K562 (cell line): Measurements from ENCODE around the gene DBH. TPM values are rescaled to one million over a fixed set of nuclear protein-coding genes. Genes with fewer than 3 reads are reported as not detected.

Source experiments
- ATAC-seq: fragments of 200-7000 bp; cut with Tn5 transposase; 3 replicates; pipeline ENCODE4 v1.9.1; 2020; ENCODE audit warnings: moderate library complexity
- BruUV-seq: library from RNA; stranded (reverse); fragments of 400-500 nt; replicated peaks from 2 replicates; lab custom pipeline; 2021; lab: Mats Ljungman, UMichigan
- CTCF ChIA-PET: fragments of 300-600 bp; formaldehyde crosslinking; extraction: SDS; loops from one replicate; lab custom pipeline; 2021; ENCODE audit warnings: low intra/inter-chr PET ratio; lab: Yijun Ruan, JAX
- POLR2A ChIA-PET: fragments of 300-600, 350-650 bp; sonication (Branson Sonifier 250); formaldehyde crosslinking; extraction: SDS; loops from one replicate; lab custom pipeline; 2021; ENCODE audit warnings: antibody characterized with exemption, inconsistent platforms; lab: Yijun Ruan, JAX
- DNase-seq, 4 experiments: peaks; one replicate each; pipeline versions ENCODE4 v3.0.0 to v3.0.0-alpha.2; 2011 to 2018; ENCODE audit warnings: low spot score in 3 of 4, mixed read lengths in 3 of 4; ENCODE audit errors: extremely low read depth in 1 of 4
- FAIRE-seq: peaks from 2 replicates; lab custom pipeline; 2011; peaks lifted over from hg19 to GRCh38; lab: Jason Lieb, UNC
- H2AFZ ChIP-seq: 2 replicates; pipeline ENCODE4 v1.6.0; 2011; ENCODE audit warnings: low read depth, low read length, control low read depth, inconsistent platforms
- H3K27ac ChIP-seq: fragments of 200-600 bp; 3 replicates; pipeline ENCODE4 v1.8.0; 2011; ENCODE audit warnings: low read depth, mild to moderate bottlenecking, control low read depth, inconsistent platforms, low read length, moderate library complexity, mixed read lengths; ENCODE audit errors: extremely low read depth
- H3K27me3 ChIP-seq, 2 experiments: fragments of 300-600 bp in 1 of 2; 2 replicates in 1 of 2; 3 replicates in 1 of 2; pipeline versions ENCODE4 v1.6.0 to v1.8.0; 2011; ENCODE audit warnings: inconsistent platforms in 2 of 2, low read length in 2 of 2, mild to moderate bottlenecking in 1 of 2, mixed read lengths in 1 of 2, moderate library complexity in 1 of 2; ENCODE audit not compliant: control insufficient read depth in 2 of 2, insufficient read depth in 2 of 2
- H3K36me3 ChIP-seq: fragments of 300-600 bp; 3 replicates; pipeline ENCODE4 v1.8.0; 2011; ENCODE audit warnings: mild to moderate bottlenecking, low read length, inconsistent platforms; ENCODE audit not compliant: control insufficient read depth, insufficient read depth
- H3K4me1 ChIP-seq, 2 experiments: fragments of 200-600 bp in 1 of 2; replicated peaks in 1 of 2; 2 replicates in 1 of 2; 3 replicates in 1 of 2; pipeline versions ENCODE4 v1.5.1 to v1.8.0; 2011; ENCODE audit warnings: inconsistent platforms in 2 of 2, low read length in 2 of 2, mild to moderate bottlenecking in 1 of 2, mixed read lengths in 1 of 2, moderate library complexity in 1 of 2; ENCODE audit not compliant: control insufficient read depth in 2 of 2, insufficient read depth in 2 of 2
- H3K4me2 ChIP-seq: 2 replicates; pipeline ENCODE4 v1.6.1; 2011; ENCODE audit warnings: low read length, control low read depth, inconsistent platforms, mixed read lengths; ENCODE audit not compliant: insufficient read depth
- H3K4me3 ChIP-seq: fragments of 200-600 bp; sonication (generic), shearing (Covaris generic); 2 replicates; pipeline ENCODE4 v1.5.1; 2016; ENCODE audit warnings: control low read depth, inconsistent platforms
- H3K79me2 ChIP-seq: fragments of 200-600 bp; 3 replicates; pipeline ENCODE4 v1.8.0; 2011; ENCODE audit warnings: low read length, inconsistent platforms; ENCODE audit not compliant: control insufficient read depth, insufficient read depth
- H3K9ac ChIP-seq, 2 experiments: 2 replicates each; pipeline versions ENCODE4 v1.6.0 to v1.6.1; 2011; ENCODE audit warnings: low read depth in 2 of 2, low read length in 2 of 2, control low read depth in 1 of 2, inconsistent platforms in 1 of 2, mild to moderate bottlenecking in 1 of 2, mixed read lengths in 1 of 2; ENCODE audit not compliant: insufficient read depth in 1 of 2
- H3K9me1 ChIP-seq: one replicate; pipeline ENCODE4 v1.6.0; 2011; ENCODE audit warnings: inconsistent platforms, mild to moderate bottlenecking, low read length, moderate library complexity; ENCODE audit not compliant: control insufficient read depth, insufficient read depth
- H3K9me3 ChIP-seq: replicated peaks from 2 replicates; pipeline ENCODE4 v1.5.1; 2011; ENCODE audit warnings: low read depth, low read length, inconsistent platforms; ENCODE audit not compliant: control insufficient read depth, insufficient read depth
- H4K20me1 ChIP-seq: replicated peaks from 2 replicates; pipeline ENCODE4 v1.6.1; 2011; ENCODE audit warnings: low read length, inconsistent platforms, mixed read lengths; ENCODE audit not compliant: control insufficient read depth, insufficient read depth
- MAZ ChIP-seq, 2 experiments: fragments of 450-650 bp in 1 of 2; sonication (generic) in 1 of 2; formaldehyde crosslinking; IDR thresholded peaks in 1 of 2; conservative IDR thresholded peaks in 1 of 2; 2 replicates each; pipeline versions ENCODE4 v1.4.0 to v1.5.0; 2020; ENCODE audit warnings: mild to moderate bottlenecking in 1 of 2, missing genetic modification reagents in 1 of 2
- RHOXF2B ChIP-seq: fragments of 250-450 bp; sonication (Bioruptor Pico); conservative IDR thresholded peaks from 2 replicates; pipeline ENCODE4 v1.5.1; 2021
- SUPT5H ChIP-seq: fragments of 450-650 bp; IDR thresholded peaks from 2 replicates; pipeline ENCODE4 v1.6.1; 2016
- TFAP4 ChIP-seq: sonication (generic); formaldehyde crosslinking; IDR thresholded peaks from 2 replicates; pipeline ENCODE4 v1.8.0; 2022; ENCODE audit warnings: missing genetic modification reagents, mild to moderate bottlenecking, moderate library complexity, borderline replicate concordance
- ZNF318 ChIP-seq, 2 experiments: fragments of 450-650 bp; IDR thresholded peaks; 2 replicates each; pipeline ENCODE4 v1.6.1; 2016; ENCODE audit warnings: mild to moderate bottlenecking in 2 of 2, borderline replicate concordance in 1 of 2, low read depth in 1 of 2, moderate library complexity in 1 of 2
- WGBS: fragments of 100-300 bp; shearing (Covaris generic); methylation state at CpG from one replicate; pipeline ENCODE4 v1.1.6; 2016; ENCODE audit warnings: low coverage, mixed read lengths; ENCODE audit not compliant: insufficient coverage; ENCODE audit errors: missing lambda C conversion rate; 5-methylcytosine and 5-hydroxymethylcytosine counted together
- in situ Hi-C: fragments of 300-500 bp; cut with MboI; formaldehyde crosslinking; loops from 4 replicates; pipeline ENCODE4 v1.15.0; 2018; ENCODE audit warnings: inconsistent platforms, mixed read lengths
- intact Hi-C: fragments of 100-400 bp; cut with micrococcal nuclease; formaldehyde crosslinking; loops from 2 replicates; pipeline ENCODE4 v1.14.2; 2022
- polyA plus RNA-seq, 8 experiments: library from polyadenylated mRNA; depleted of rRNA in 4 of 8; stranded (reverse) in 5 of 8; unstranded in 3 of 8; fragments of >200 nt; fragmentation: Nextera tagmentation in 2 of 8; fragmentation: Illumina TruSeq in 1 of 8; extraction: Ambion mirVana in 2 of 8; extraction: Trizol in 1 of 8; gene quantifications; 2 replicates each; pipeline versions ENCODE4 v1.2.1 to v1.2.3, GENCODE V29; 2011 to 2014; ENCODE audit warnings: inconsistent platforms in 1 of 8, missing spikeins in 1 of 8
- total RNA-seq, 7 experiments: library from RNA; depleted of rRNA in 6 of 7; stranded (reverse); fragments of >200 nt in 6 of 7; fragmentation: Illumina TruSeq in 2 of 7; extraction: Trizol in 2 of 7; gene quantifications; 2 replicates each; pipeline versions ENCODE4 v1.2.1 to v1.2.3, GENCODE V29; 2011 to 2021; ENCODE audit warnings: low replicate concordance in 1 of 7
- TF ChIP-seq, protein P1 (sequence below), 2 experiments: fragments of 200-800 bp in 1 of 2; sonication (Bioruptor generic) in 1 of 2; sonication (generic) in 1 of 2; formaldehyde crosslinking in 1 of 2; IDR thresholded peaks in 1 of 2; conservative IDR thresholded peaks in 1 of 2; 2 replicates each; pipeline versions ENCODE4 v1.5.0 to v1.6.1; 2016 to 2020; ENCODE audit warnings: missing compliant biosample characterization in 1 of 2, missing genetic modification characterization in 1 of 2, missing genetic modification reagents in 1 of 2
- TF ChIP-seq, protein P2 (sequence below): fragments of 450-650 bp; IDR thresholded peaks from 2 replicates; pipeline ENCODE4 v1.6.1; 2014; ENCODE audit warnings: low read depth, mild to moderate bottlenecking, moderate library complexity, borderline replicate concordance

DBH gene
- total and polyA plus RNA-seq, 9 of the 15 experiments (the other 6 are each of a cell fraction or from before 2014, with no cell fraction given) = not detected

DNA sequence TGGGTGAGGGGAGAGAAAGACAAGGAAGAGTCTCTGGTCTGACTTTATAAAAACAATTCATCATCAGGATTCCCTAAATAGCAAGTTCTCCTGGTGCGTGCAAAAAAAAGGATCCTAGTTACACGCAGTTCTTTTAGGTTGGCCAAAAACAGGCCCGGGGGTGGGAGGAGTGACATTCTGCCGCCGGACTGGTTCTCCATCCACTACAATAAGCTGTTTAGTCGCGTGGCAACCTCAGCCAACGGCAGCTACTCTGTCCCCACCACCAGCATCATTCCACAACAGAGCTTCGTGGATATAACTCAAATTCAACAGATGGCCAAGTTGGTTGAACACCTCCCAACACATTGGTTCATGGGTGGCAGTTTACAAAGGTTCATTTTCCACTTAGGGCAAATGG lies 24.1 kb upstream of the DBH start (continued):
- no peak for TF ChIP-seq MAZ (CRISPR knock-in tag; conservative IDR thresholded peaks at IDR 0.05 in 1 of 2, IDR thresholded peaks at IDR 0.05 in 1 of 2)
- no peak for TF ChIP-seq RHOXF2B (CRISPR knock-in tag)
- TF ChIP-seq, protein P1, sequence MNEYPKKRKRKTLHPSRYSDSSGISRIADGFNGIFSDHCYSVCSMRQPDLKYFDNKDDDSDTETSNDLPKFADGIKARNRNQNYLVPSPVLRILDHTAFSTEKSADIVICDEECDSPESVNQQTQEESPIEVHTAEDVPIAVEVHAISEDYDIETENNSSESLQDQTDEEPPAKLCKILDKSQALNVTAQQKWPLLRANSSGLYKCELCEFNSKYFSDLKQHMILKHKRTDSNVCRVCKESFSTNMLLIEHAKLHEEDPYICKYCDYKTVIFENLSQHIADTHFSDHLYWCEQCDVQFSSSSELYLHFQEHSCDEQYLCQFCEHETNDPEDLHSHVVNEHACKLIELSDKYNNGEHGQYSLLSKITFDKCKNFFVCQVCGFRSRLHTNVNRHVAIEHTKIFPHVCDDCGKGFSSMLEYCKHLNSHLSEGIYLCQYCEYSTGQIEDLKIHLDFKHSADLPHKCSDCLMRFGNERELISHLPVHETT (CRISPR knock-in tag; conservative IDR thresholded peaks at IDR 0.05 in 1 of 2, IDR thresholded peaks at IDR 0.05 in 1 of 2) = no peak
- TF ChIP-seq, protein P2, sequence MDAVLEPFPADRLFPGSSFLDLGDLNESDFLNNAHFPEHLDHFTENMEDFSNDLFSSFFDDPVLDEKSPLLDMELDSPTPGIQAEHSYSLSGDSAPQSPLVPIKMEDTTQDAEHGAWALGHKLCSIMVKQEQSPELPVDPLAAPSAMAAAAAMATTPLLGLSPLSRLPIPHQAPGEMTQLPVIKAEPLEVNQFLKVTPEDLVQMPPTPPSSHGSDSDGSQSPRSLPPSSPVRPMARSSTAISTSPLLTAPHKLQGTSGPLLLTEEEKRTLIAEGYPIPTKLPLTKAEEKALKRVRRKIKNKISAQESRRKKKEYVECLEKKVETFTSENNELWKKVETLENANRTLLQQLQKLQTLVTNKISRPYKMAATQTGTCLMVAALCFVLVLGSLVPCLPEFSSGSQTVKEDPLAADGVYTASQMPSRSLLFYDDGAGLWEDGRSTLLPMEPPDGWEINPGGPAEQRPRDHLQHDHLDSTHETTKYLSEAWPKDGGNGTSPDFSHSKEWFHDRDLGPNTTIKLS = no peak
- TF ChIP-seq SUPT5H = no peak

GRCh38 chr9:133612816-133613215 lies 23.3 kb upstream of the DBH start:
- H3K27me3 ChIP-seq = peaks cover 11 to 51% of the 10 kb centered on the region in 2 experiments; a peak in 4 of 5 replicates
- no peak for DNase-seq
- H3K4me1 ChIP-seq = peaks cover 0 to 9% of the 10 kb centered on the region in 2 experiments; a peak in 2 of 5 replicates
- H3K9ac ChIP-seq = no peak overlapping the region
- ATAC-seq = no peak
- no peak overlapping the region for H3K27ac ChIP-seq
- H3K9me1 ChIP-seq = no peaks in the 10 kb centered on the region
- intact Hi-C loops = no loop called here
- no peaks in the 10 kb centered on the region for H3K9me3 ChIP-seq
- WGBS = 0% methylated on average over 8 of the region's 8 CpGs
- CTCF ChIA-PET = no interaction called here
- POLR2A ChIA-PET = no interaction called here
- in situ Hi-C loops = no loop called here
- no peaks in the 10 kb centered on the region for H3K79me2 ChIP-seq
- H4K20me1 ChIP-seq = peaks cover 26% of the 10 kb centered on the region
- no peak overlapping the region for H3K4me2 ChIP-seq
- no TSS peak for BruUV-seq
- H3K36me3 ChIP-seq = no peaks in the 10 kb centered on the region
- H2AFZ ChIP-seq = no peak overlapping the region
- no peak overlapping the region for H3K4me3 ChIP-seq
- FAIRE-seq = no peak
- TF ChIP-seq ZNF318 (IDR thresholded peaks at IDR 0.05; ENCODE audit: borderline replicate concordance in 1 of 2, low read depth in 1 of 2) (no peak), TFAP4 (CRISPR knock-in tag) (no peak)
